Activated T-cell treated with anti-CD3 and anti-CD28 coated beads, Interleukin-2, amount 50 U/mL, for 24 hours (primary cell): ENCODE data around the gene MEX3C.

Experiments
- DNase-seq: peaks from one replicate; pipeline ENCODE4 v3.0.0-alpha.2; 2020
- H3K27ac Mint-ChIP-seq: 2 replicates; pipeline ENCODE4 v1.8.0; 2020; ENCODE audit warnings: mild to moderate bottlenecking, mixed read lengths
- H3K27me3 Mint-ChIP-seq: 2 replicates; pipeline ENCODE4 v1.8.0; 2020; ENCODE audit warnings: mixed read lengths
- H3K36me3 Mint-ChIP-seq: 2 replicates; pipeline ENCODE4 v1.8.0; 2020; ENCODE audit warnings: low read depth, mixed read lengths
- H3K4me1 Mint-ChIP-seq: 2 replicates; pipeline ENCODE4 v1.8.0; 2020; ENCODE audit warnings: low read depth, mixed read lengths
- H3K4me3 Mint-ChIP-seq: 2 replicates; pipeline ENCODE4 v1.8.0; 2020; ENCODE audit warnings: mild to moderate bottlenecking, moderate library complexity, mixed read lengths
- H3K9me3 Mint-ChIP-seq: 2 replicates; pipeline ENCODE4 v1.8.0; 2020; ENCODE audit warnings: mixed read lengths

The MEX3C gene

GRCh38 chr18:51171223-51171622 is 26.3 kb downstream of the MEX3C start:
- Mint-ChIP-seq H3K4me3 (peak overlapping the region; percentile 47), H3K36me3 (peaks cover 53% of the 10 kb centered on the region), H3K9me3 (peaks cover 3% of the 10 kb centered on the region), H3K27me3 (no peaks in the 10 kb centered on the region), H3K4me1 (peaks cover 73% of the 10 kb centered on the region), H3K27ac (peak overlapping the region; percentile 97)
- DNase-seq = peak; percentile 51

- H3K4me3 Mint-ChIP-seq = peak overlapping the region; percentile 47
- H3K36me3 Mint-ChIP-seq = peaks cover 48% of the 10 kb centered on the region
- H3K27ac Mint-ChIP-seq = peak overlapping the region; percentile 97
- H3K4me1 Mint-ChIP-seq = peaks cover 71% of the 10 kb centered on the region
- H3K27me3 Mint-ChIP-seq = no peaks in the 10 kb centered on the region
- DNase-seq = no peak
- peaks cover 3% of the 10 kb centered on the region for H3K9me3 Mint-ChIP-seq
These were observed 26.8 kb downstream of the MEX3C start for GRCh38 chr18:51170664-51171063.

- no peaks in the 10 kb centered on the region for H3K27me3 Mint-ChIP-seq
- DNase-seq = no peak
- H3K36me3 Mint-ChIP-seq = peaks cover 38% of the 10 kb centered on the region
- peak overlapping the region; percentile 97 for H3K27ac Mint-ChIP-seq
- H3K4me1 Mint-ChIP-seq = peaks cover 68% of the 10 kb centered on the region
- peaks cover 3% of the 10 kb centered on the region for H3K9me3 Mint-ChIP-seq
- peak overlapping the region; percentile 47 for H3K4me3 Mint-ChIP-seq
These were observed 27.8 kb downstream of the MEX3C start for GRCh38 chr18:51169731-51170130.

GRCh38 chr18:51168960-51169662 is 28.4 kb downstream of the MEX3C start:
- DNase-seq = no peak
- peak overlapping the region; percentile 47 for H3K4me3 Mint-ChIP-seq
- peaks cover 3% of the 10 kb centered on the region for H3K9me3 Mint-ChIP-seq
- H3K27ac Mint-ChIP-seq = peak overlapping the region; percentile 97
- H3K27me3 Mint-ChIP-seq = no peaks in the 10 kb centered on the region
- peaks cover 34% of the 10 kb centered on the region for H3K36me3 Mint-ChIP-seq
- H3K4me1 Mint-ChIP-seq = peaks cover 70% of the 10 kb centered on the region

GRCh38 chr18:51168026-51168742 is 29.3 kb downstream of the MEX3C start:
- Mint-ChIP-seq H3K36me3 (peaks cover 25% of the 10 kb centered on the region), H3K9me3 (peaks cover 3% of the 10 kb centered on the region), H3K4me1 (peaks cover 65% of the 10 kb centered on the region), H3K27ac (peak overlapping the region; percentile 97), H3K27me3 (no peaks in the 10 kb centered on the region), H3K4me3 (no peak overlapping the region)
- DNase-seq = no peak

GRCh38 chr18:51165296-51165695 is 32.2 kb downstream of the MEX3C start:
- DNase-seq = no peak
- peaks cover 5% of the 10 kb centered on the region for H3K36me3 Mint-ChIP-seq
- H3K9me3 Mint-ChIP-seq = peaks cover 3% of the 10 kb centered on the region
- H3K4me1 Mint-ChIP-seq = peaks cover 43% of the 10 kb centered on the region
- H3K27me3 Mint-ChIP-seq = no peaks in the 10 kb centered on the region
- H3K4me3 Mint-ChIP-seq = no peak overlapping the region
- no peak overlapping the region for H3K27ac Mint-ChIP-seq

- Mint-ChIP-seq H3K27ac (no peak overlapping the region), H3K36me3 (peaks cover under 1% of the 10 kb centered on the region), H3K27me3 (no peaks in the 10 kb centered on the region), H3K4me3 (no peak overlapping the region), H3K4me1 (peaks cover 40% of the 10 kb centered on the region), H3K9me3 (peaks cover 3% of the 10 kb centered on the region)
- DNase-seq = no peak
These were observed 32.7 kb downstream of the MEX3C start for GRCh38 chr18:51164761-51165281.

GRCh38 chr18:51164342-51164741 is 33.1 kb downstream of the MEX3C start:
- Mint-ChIP-seq H3K9me3 (peaks cover 3% of the 10 kb centered on the region), H3K4me1 (peaks cover 37% of the 10 kb centered on the region), H3K27ac (no peak overlapping the region), H3K4me3 (no peak overlapping the region), H3K27me3 (no peaks in the 10 kb centered on the region), H3K36me3 (no peaks in the 10 kb centered on the region)
- no peak for DNase-seq

GRCh38 chr18:51163543-51163942 is 33.9 kb downstream of the MEX3C start:
- H3K36me3 Mint-ChIP-seq = no peaks in the 10 kb centered on the region
- no peaks in the 10 kb centered on the region for H3K9me3 Mint-ChIP-seq
- H3K4me3 Mint-ChIP-seq = no peak overlapping the region
- DNase-seq = no peak
- H3K4me1 Mint-ChIP-seq = peaks cover 31% of the 10 kb centered on the region
- H3K27ac Mint-ChIP-seq = no peak overlapping the region
- H3K27me3 Mint-ChIP-seq = no peaks in the 10 kb centered on the region

- peaks cover 23% of the 10 kb centered on the region for H3K4me1 Mint-ChIP-seq
- no peaks in the 10 kb centered on the region for H3K27me3 Mint-ChIP-seq
- DNase-seq = no peak
- H3K27ac Mint-ChIP-seq = no peak overlapping the region
- no peak overlapping the region for H3K4me3 Mint-ChIP-seq
- no peaks in the 10 kb centered on the region for H3K9me3 Mint-ChIP-seq
- no peaks in the 10 kb centered on the region for H3K36me3 Mint-ChIP-seq
These were observed 34.9 kb downstream of the MEX3C start for GRCh38 chr18:51162617-51163016.

GRCh38 chr18:51160646-51161045 is 36.8 kb downstream of the MEX3C start:
- Mint-ChIP-seq H3K36me3 (no peaks in the 10 kb centered on the region), H3K4me3 (no peak overlapping the region), H3K27ac (no peak overlapping the region), H3K27me3 (no peaks in the 10 kb centered on the region), H3K4me1 (peaks cover 31% of the 10 kb centered on the region), H3K9me3 (no peaks in the 10 kb centered on the region)
- DNase-seq = no peak

GRCh38 chr18:51157215-51157614 is 40.3 kb downstream of the MEX3C start:
- Mint-ChIP-seq H3K4me1 (peaks cover 42% of the 10 kb centered on the region), H3K27ac (no peak overlapping the region), H3K4me3 (no peak overlapping the region), H3K36me3 (no peaks in the 10 kb centered on the region), H3K27me3 (no peaks in the 10 kb centered on the region), H3K9me3 (no peaks in the 10 kb centered on the region)
- DNase-seq = no peak

GRCh38 chr18:51154431-51155063 is 42.9 kb downstream of the MEX3C start:
- H3K27ac Mint-ChIP-seq = peak overlapping the region; percentile 98
- H3K36me3 Mint-ChIP-seq = no peaks in the 10 kb centered on the region
- H3K9me3 Mint-ChIP-seq = no peaks in the 10 kb centered on the region
- no peak for DNase-seq
- peak overlapping the region; percentile 74 for H3K4me3 Mint-ChIP-seq
- H3K27me3 Mint-ChIP-seq = no peaks in the 10 kb centered on the region
- peaks cover 64% of the 10 kb centered on the region for H3K4me1 Mint-ChIP-seq

GRCh38 chr18:51153659-51154371 is 43.7 kb downstream of the MEX3C start:
- Mint-ChIP-seq H3K4me3 (peak overlapping the region; percentile 74), H3K4me1 (peaks cover 63% of the 10 kb centered on the region), H3K36me3 (no peaks in the 10 kb centered on the region), H3K9me3 (no peaks in the 10 kb centered on the region), H3K27ac (peak overlapping the region; percentile 98), H3K27me3 (no peaks in the 10 kb centered on the region)
- DNase-seq = peak; percentile 80
